Left renal cortex interstitium (tissue), 4 donors: ENCODE data around the gene RALGPS1. TPM values are rescaled to one million over a fixed set of nuclear protein-coding genes. Genes with fewer than 3 reads are reported as not detected.

ENCODE experiments used
- DNase-seq, 4 donors: peaks; one replicate each; pipeline ENCODE4 v3.0.0-alpha.2; 2013; ENCODE audit warnings: low read depth in 4 of 4, low spot score in 2 of 4, missing footprints in 1 of 4
- polyA plus RNA-seq, 4 donors: library from polyadenylated mRNA; unstranded; fragments of 120-200 nt; gene quantifications; one replicate each; pipeline ENCODE4 v1.2.1, GENCODE V29; 2013; ENCODE audit not compliant: insufficient read length in 4 of 4

RALGPS1 gene
- polyA plus RNA-seq, 4 donors = 18.8 to 30.8 (median 25.2) TPM

- DNase-seq = no peak
These were observed 280.5 kb downstream of the RALGPS1 start for GRCh38 chr9:127194881-127195713.

- no peak for DNase-seq
These were observed 281.6 kb downstream of the RALGPS1 start for GRCh38 chr9:127195976-127196825.

- no peak for DNase-seq
These were observed 282.2 kb downstream of the RALGPS1 start for GRCh38 chr9:127196826-127197145.

GRCh38 chr9:127197186-127197860, 282.7 kb downstream of the RALGPS1 start:
- DNase-seq = no peak

- DNase-seq = no peak
These were observed 283.4 kb downstream of the RALGPS1 start for GRCh38 chr9:127197861-127198430.

- DNase-seq = no peak
These were observed 284.0 kb downstream of the RALGPS1 start for GRCh38 chr9:127198587-127198986.

- peak in 2 of 4 donors; percentile 42 to 72 for DNase-seq
These were observed 284.6 kb downstream of the RALGPS1 start for GRCh38 chr9:127199001-127199791.

GRCh38 chr9:127200106-127200862, 285.7 kb downstream of the RALGPS1 start:
- no peak for DNase-seq

- DNase-seq = no peak
These were observed 286.5 kb downstream of the RALGPS1 start for GRCh38 chr9:127201071-127201541.

GRCh38 chr9:127201731-127202130, 287.1 kb downstream of the RALGPS1 start:
- no peak for DNase-seq

- DNase-seq = no peak
These were observed 288.0 kb downstream of the RALGPS1 start for GRCh38 chr9:127202461-127203169.

- DNase-seq = no peak
These were observed 289.2 kb downstream of the RALGPS1 start for GRCh38 chr9:127203681-127204327.

- no peak for DNase-seq
These were observed 290.3 kb downstream of the RALGPS1 start for GRCh38 chr9:127204771-127205470.

GRCh38 chr9:127205952-127206351, 291.4 kb downstream of the RALGPS1 start:
- DNase-seq = no peak

GRCh38 chr9:127206666-127207065, 292.1 kb downstream of the RALGPS1 start:
- no peak for DNase-seq

GRCh38 chr9:127207734-127208410, 293.3 kb downstream of the RALGPS1 start:
- DNase-seq = no peak

GRCh38 chr9:127208416-127208815, 293.8 kb downstream of the RALGPS1 start:
- DNase-seq = no peak
